HepG2 (cell line): ENCODE data around the gene AJM1. TPM values are rescaled to one million over a fixed set of nuclear protein-coding genes. Genes with fewer than 3 reads are reported as not detected.
A peak's percentile ranks its signal among the peaks of the same experiment; 100 is the strongest.

ENCODE experiments used
- AGO1 ChIP-seq: fragments of 200-400 bp; formaldehyde crosslinking; IDR thresholded peaks from 2 replicates; pipeline ENCODE4 v1.6.1; 2017; ENCODE audit warnings: mild to moderate bottlenecking, low read depth, low read length, moderate library complexity; ENCODE audit not compliant: poor library complexity, severe bottlenecking
- ARNTL ChIP-seq: sonication (generic); formaldehyde crosslinking; IDR thresholded peaks from 2 replicates; pipeline ENCODE4 v1.4.0; 2020; ENCODE audit warnings: mild to moderate bottlenecking, missing genetic modification reagents
- FIP1L1 ChIP-seq: fragments of 200-400 bp; formaldehyde crosslinking; IDR thresholded peaks from 2 replicates; pipeline ENCODE4 v1.6.1; 2018; ENCODE audit warnings: low read depth, mild to moderate bottlenecking, low read length, moderate library complexity, borderline replicate concordance; ENCODE audit not compliant: insufficient read depth
- KDM5A ChIP-seq: fragments of 200-600 bp; sonication (generic); IDR thresholded peaks from 2 replicates; pipeline ENCODE4 v1.7.0; 2018; ENCODE audit warnings: antibody characterized with exemption, mild to moderate bottlenecking, low read length, borderline replicate concordance
- MED8 ChIP-seq: sonication (generic); formaldehyde crosslinking; IDR thresholded peaks from 2 replicates; pipeline ENCODE4 v1.8.1; 2023; ENCODE audit warnings: mild to moderate bottlenecking, missing genetic modification reagents; ENCODE audit not compliant: insufficient replicate concordance
- RBFOX2 ChIP-seq: fragments of 200-400 bp; formaldehyde crosslinking; IDR thresholded peaks from 2 replicates; pipeline ENCODE4 v1.6.1; 2017; ENCODE audit warnings: low read depth, mild to moderate bottlenecking, low read length
- SMAD3 ChIP-seq: sonication (generic); formaldehyde crosslinking; IDR thresholded peaks from 2 replicates; pipeline ENCODE4 v1.4.0; 2020; ENCODE audit warnings: missing genetic modification reagents
- THAP11 ChIP-seq: IDR thresholded peaks from 2 replicates; pipeline ENCODE4 v1.6.1; 2016; ENCODE audit warnings: missing biosample characterization, missing genetic modification reagents
- ZIK1 ChIP-seq: sonication (generic); formaldehyde crosslinking; IDR thresholded peaks from 2 replicates; pipeline ENCODE4 v1.5.0; 2020; ENCODE audit warnings: mild to moderate bottlenecking, low read depth, missing genetic modification reagents, borderline replicate concordance
- ZNF3 ChIP-seq: IDR thresholded peaks from 2 replicates; pipeline ENCODE4 v1.7.0; 2017; ENCODE audit warnings: inconsistent platforms
- ZNF660 ChIP-seq: sonication (generic); formaldehyde crosslinking; IDR thresholded peaks from 2 replicates; pipeline ENCODE4 v1.5.1; 2020; ENCODE audit warnings: mild to moderate bottlenecking, low read depth, missing genetic modification reagents, borderline replicate concordance
- ZNF761 ChIP-seq: sonication (generic); formaldehyde crosslinking; conservative IDR thresholded peaks from 2 replicates; pipeline ENCODE4 v1.4.0; 2020; ENCODE audit warnings: mild to moderate bottlenecking, missing genetic modification reagents
- polyA plus RNA-seq, 8 experiments: library from polyadenylated mRNA; depleted of rRNA in 3 of 8; stranded (reverse) in 7 of 8; unstranded in 1 of 8; fragments of >200 nt; fragmentation: Illumina TruSeq in 4 of 8; extraction: Trizol in 4 of 8; gene quantifications; 2 replicates each; pipeline versions ENCODE4 v1.2.1 to v1.2.3, GENCODE V29; 2011 to 2016; ENCODE audit warnings: low read depth in 4 of 8, missing spikeins in 1 of 8, mixed read lengths in 1 of 8; ENCODE audit not compliant: insufficient read depth in 1 of 8
- total RNA-seq, 5 experiments: library from RNA; depleted of rRNA; stranded (reverse); fragments of >200 nt; fragmentation: Illumina TruSeq; extraction: Trizol; gene quantifications; 2 replicates each; pipeline ENCODE4 v1.2.3, GENCODE V29; 2016; ENCODE audit warnings: low read depth in 1 of 5
- TF ChIP-seq, protein P1 (sequence below): sonication (generic); formaldehyde crosslinking; IDR thresholded peaks from 2 replicates; pipeline ENCODE4 v1.4.0; 2020; ENCODE audit warnings: mild to moderate bottlenecking, missing genetic modification reagents
- TF ChIP-seq, protein P2 (sequence below): sonication (generic); formaldehyde crosslinking; conservative IDR thresholded peaks from 2 replicates; pipeline ENCODE4 v1.5.0; 2020; ENCODE audit warnings: missing genetic modification reagents
- TF ChIP-seq, protein P3 (sequence below): IDR thresholded peaks from 2 replicates; pipeline ENCODE4 v1.6.1; 2016; ENCODE audit warnings: low read depth, missing genetic modification reagents, missing compliant biosample characterization
- TF ChIP-seq, protein P4 (sequence below): sonication (generic); formaldehyde crosslinking; IDR thresholded peaks from 2 replicates; pipeline ENCODE4 v1.9.0; 2021; ENCODE audit warnings: missing genetic modification reagents, borderline replicate concordance

Gene AJM1
- total and polyA plus RNA-seq, 2 of the 13 experiments (the other 11 are each of a cell fraction or from before 2014, with no cell fraction given) = 1.1 to 1.2 TPM

DNA sequence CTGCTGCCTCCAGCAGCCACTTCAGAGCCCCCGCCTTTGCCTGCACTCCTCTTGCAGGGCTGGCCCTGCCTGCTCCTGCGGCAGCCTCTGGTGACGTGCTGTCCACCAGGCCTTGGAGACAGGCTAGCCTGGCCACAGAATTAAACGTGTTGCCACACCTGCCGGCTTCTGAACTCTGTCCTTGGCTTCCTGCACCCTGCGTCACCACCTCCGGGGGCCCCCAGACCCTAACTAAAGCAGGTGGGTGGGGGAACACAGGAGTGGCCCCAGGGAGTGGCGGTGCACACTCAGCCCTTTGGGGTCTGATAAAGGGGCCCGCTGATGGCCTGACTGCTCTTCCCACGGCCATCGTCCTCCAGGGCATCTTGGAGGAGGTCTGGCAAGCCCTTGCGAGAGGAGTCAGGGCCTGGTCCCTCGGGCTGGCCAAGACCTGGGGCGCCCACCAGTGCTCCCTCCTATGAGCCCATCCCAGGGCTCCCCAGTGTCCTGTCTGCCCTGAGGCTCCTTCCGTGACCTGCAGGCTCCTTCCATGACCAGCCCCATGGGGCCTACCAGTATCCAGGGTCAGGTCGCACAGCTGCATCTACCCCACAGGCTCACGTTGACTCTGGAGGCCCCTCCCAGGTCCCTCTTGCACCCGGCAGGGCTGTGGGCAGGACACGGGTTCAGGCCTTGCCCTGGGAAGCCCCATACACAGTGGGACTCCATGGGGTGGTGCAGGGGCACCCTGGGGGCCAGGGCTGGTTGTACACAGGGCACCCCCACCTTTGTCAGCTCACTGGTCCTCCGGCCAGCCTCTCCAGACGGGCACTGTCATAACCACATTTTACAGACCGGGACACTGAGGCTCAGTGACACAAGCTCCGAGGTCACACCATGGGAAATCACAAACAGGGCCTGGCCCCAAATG lies 8.8 kb downstream of the AJM1 start (continued):
- TF ChIP-seq FIP1L1 (no peak), ZNF660 (CRISPR knock-in tag) (no peak), AGO1 (peak; percentile 95), KDM5A (no peak), THAP11 (no peak), MED8 (no peak), ARNTL (CRISPR knock-in tag) (no peak), ZIK1 (CRISPR knock-in tag) (no peak), RBFOX2 (peak; percentile 64; the same call in 1 of the 2 replicates), SMAD3 (CRISPR knock-in tag) (no peak), ZNF3 (CRISPR knock-in tag) (no peak), ZNF761 (no peak)
- TF ChIP-seq, protein P1, sequence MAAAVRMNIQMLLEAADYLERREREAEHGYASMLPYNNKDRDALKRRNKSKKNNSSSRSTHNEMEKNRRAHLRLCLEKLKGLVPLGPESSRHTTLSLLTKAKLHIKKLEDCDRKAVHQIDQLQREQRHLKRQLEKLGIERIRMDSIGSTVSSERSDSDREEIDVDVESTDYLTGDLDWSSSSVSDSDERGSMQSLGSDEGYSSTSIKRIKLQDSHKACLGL = 0 out of 2 replicates have a peak, but pooled peaks have one; percentile 20
- TF ChIP-seq, protein P2, sequence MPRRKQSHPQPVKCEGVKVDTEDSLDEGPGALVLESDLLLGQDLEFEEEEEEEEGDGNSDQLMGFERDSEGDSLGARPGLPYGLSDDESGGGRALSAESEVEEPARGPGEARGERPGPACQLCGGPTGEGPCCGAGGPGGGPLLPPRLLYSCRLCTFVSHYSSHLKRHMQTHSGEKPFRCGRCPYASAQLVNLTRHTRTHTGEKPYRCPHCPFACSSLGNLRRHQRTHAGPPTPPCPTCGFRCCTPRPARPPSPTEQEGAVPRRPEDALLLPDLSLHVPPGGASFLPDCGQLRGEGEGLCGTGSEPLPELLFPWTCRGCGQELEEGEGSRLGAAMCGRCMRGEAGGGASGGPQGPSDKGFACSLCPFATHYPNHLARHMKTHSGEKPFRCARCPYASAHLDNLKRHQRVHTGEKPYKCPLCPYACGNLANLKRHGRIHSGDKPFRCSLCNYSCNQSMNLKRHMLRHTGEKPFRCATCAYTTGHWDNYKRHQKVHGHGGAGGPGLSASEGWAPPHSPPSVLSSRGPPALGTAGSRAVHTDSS (CRISPR knock-in tag) = no peak
- TF ChIP-seq, protein P3, sequence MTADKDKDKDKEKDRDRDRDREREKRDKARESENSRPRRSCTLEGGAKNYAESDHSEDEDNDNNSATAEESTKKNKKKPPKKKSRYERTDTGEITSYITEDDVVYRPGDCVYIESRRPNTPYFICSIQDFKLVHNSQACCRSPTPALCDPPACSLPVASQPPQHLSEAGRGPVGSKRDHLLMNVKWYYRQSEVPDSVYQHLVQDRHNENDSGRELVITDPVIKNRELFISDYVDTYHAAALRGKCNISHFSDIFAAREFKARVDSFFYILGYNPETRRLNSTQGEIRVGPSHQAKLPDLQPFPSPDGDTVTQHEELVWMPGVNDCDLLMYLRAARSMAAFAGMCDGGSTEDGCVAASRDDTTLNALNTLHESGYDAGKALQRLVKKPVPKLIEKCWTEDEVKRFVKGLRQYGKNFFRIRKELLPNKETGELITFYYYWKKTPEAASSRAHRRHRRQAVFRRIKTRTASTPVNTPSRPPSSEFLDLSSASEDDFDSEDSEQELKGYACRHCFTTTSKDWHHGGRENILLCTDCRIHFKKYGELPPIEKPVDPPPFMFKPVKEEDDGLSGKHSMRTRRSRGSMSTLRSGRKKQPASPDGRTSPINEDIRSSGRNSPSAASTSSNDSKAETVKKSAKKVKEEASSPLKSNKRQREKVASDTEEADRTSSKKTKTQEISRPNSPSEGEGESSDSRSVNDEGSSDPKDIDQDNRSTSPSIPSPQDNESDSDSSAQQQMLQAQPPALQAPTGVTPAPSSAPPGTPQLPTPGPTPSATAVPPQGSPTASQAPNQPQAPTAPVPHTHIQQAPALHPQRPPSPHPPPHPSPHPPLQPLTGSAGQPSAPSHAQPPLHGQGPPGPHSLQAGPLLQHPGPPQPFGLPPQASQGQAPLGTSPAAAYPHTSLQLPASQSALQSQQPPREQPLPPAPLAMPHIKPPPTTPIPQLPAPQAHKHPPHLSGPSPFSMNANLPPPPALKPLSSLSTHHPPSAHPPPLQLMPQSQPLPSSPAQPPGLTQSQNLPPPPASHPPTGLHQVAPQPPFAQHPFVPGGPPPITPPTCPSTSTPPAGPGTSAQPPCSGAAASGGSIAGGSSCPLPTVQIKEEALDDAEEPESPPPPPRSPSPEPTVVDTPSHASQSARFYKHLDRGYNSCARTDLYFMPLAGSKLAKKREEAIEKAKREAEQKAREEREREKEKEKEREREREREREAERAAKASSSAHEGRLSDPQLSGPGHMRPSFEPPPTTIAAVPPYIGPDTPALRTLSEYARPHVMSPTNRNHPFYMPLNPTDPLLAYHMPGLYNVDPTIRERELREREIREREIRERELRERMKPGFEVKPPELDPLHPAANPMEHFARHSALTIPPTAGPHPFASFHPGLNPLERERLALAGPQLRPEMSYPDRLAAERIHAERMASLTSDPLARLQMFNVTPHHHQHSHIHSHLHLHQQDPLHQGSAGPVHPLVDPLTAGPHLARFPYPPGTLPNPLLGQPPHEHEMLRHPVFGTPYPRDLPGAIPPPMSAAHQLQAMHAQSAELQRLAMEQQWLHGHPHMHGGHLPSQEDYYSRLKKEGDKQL (CRISPR knock-in tag) = no peak
- TF ChIP-seq, protein P4, sequence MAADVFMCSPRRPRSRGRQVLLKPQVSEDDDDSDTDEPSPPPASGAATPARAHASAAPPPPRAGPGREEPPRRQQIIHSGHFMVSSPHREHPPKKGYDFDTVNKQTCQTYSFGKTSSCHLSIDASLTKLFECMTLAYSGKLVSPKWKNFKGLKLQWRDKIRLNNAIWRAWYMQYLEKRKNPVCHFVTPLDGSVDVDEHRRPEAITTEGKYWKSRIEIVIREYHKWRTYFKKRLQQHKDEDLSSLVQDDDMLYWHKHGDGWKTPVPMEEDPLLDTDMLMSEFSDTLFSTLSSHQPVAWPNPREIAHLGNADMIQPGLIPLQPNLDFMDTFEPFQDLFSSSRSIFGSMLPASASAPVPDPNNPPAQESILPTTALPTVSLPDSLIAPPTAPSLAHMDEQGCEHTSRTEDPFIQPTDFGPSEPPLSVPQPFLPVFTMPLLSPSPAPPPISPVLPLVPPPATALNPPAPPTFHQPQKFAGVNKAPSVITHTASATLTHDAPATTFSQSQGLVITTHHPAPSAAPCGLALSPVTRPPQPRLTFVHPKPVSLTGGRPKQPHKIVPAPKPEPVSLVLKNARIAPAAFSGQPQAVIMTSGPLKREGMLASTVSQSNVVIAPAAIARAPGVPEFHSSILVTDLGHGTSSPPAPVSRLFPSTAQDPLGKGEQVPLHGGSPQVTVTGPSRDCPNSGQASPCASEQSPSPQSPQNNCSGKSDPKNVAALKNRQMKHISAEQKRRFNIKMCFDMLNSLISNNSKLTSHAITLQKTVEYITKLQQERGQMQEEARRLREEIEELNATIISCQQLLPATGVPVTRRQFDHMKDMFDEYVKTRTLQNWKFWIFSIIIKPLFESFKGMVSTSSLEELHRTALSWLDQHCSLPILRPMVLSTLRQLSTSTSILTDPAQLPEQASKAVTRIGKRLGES (CRISPR knock-in tag) = no peak
